Stimulated activated CD8-positive, alpha-beta memory T cell treated with anti-CD3 and anti-CD28 coated beads, Interleukin-12 subunit alpha, Interleukin-12 subunit beta, amount 100 ng/mL, for 1 hour (primary cell): ENCODE results near the gene TGM3.

Experiments used
- DNase-seq: peaks from one replicate; pipeline ENCODE4 v3.0.0-alpha.2; 2020; ENCODE audit warnings: low read depth

The TGM3 gene

DNA sequence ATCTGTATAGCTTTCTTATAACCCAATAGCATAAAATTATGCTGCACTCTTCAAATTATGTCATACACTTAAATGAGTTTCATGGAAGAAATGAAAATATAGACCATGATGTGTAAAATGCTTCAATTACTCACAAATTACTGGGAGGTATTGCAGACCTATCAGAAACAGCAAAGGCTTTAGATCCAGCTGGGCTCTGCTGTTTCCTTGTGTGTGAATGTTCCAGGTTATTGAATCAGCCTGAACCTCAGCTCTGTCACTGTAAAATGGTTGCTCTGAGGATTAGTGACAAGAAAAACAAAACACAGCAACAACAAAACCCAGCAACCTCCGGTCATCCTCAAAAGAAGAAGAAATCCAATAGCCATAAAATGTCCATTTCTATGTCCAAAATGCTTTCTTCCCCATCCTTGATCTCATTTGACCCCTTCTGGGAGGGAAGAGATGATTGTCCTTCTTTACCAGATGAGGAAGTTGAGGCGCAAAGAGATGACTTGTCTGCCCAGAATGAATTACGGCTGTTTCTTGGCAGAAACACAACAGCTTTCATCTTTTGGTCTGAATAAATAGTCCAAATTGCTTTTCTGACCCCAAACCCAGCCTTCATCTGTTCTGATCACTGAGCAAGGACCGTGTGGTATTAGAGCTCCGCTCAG is 42.7 kb downstream of the TGM3 start:
- DNase-seq = no peak

- DNase-seq = no peak
Measured at GRCh38 chr20:2340136-2340535, 44.3 kb downstream of the TGM3 start.

- DNase-seq = no peak
Measured at GRCh38 chr20:2340823-2341222, 45.0 kb downstream of the TGM3 start.

- no peak for DNase-seq
Measured at GRCh38 chr20:2341336-2341735, 45.5 kb downstream of the TGM3 start.

DNA sequence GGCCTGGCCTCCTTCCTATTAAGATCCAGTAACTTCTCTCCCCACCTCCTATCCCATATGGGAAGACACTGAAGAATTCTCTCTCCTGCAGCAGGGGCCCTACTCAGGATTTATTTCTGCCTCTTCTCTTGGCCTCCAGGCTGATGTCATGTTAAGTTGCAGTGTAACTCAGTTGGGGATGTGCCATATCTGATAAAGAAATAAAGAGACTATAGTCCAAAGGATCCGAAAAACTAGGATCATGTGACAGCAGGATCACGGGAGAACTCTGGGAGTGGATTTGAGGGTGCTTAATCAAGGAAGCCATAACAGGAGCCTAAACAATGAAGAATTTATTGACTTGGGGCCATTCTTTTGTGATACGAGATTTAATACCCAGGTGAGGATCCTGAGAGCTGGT is 46.4 kb downstream of the TGM3 start:
- DNase-seq = no peak

GRCh38 chr20:2346188-2346587 is 50.4 kb downstream of the TGM3 start:
- no peak for DNase-seq

- DNase-seq = no peak
Measured at GRCh38 chr20:2348336-2348735, 52.5 kb downstream of the TGM3 start.

DNA sequence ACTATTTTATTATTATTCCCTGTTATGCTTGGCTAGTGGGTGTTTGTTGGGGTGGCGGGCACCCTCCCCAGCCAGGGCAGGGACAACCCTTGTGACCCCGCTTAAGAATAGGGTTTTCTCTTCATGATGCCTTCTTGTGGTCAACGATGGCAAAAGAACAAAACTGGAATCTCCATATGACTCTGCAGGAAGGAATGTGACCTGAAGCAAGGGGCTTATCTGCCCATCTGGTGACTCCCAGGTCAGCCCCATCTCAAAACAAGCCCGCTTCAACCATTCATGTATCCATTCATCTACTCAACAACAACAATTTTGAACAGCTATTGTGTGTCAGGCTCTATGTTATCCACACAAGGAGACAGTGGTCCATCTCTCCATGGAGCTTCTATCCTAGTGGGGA is 54.0 kb downstream of the TGM3 start:
- no peak for DNase-seq

DNA sequence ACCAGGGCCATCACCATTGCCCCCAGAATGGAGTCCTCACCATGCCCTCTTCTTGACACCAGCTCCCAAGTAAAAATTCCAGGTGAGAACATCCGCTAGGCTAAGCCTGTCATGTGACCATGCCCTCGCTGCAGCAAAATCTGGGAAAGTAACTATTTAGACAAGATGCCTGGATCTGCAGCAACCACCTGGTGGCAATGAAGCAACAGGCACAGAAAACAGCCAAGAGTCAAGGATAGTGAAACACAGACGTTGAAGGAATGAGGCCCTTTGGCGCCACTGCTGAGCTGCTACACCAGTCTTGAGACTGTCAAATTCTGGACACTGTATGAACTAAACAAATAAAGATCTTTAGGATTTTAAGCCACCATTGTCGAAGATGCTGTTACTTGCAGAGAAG is 54.8 kb downstream of the TGM3 start:
- DNase-seq = no peak

- no peak for DNase-seq
Measured at GRCh38 chr20:2353231-2353630, 57.4 kb downstream of the TGM3 start.

GRCh38 chr20:2357114-2357513 is 61.3 kb downstream of the TGM3 start:
- DNase-seq = no peak

GRCh38 chr20:2358006-2358405 is 62.2 kb downstream of the TGM3 start:
- DNase-seq = no peak

DNA sequence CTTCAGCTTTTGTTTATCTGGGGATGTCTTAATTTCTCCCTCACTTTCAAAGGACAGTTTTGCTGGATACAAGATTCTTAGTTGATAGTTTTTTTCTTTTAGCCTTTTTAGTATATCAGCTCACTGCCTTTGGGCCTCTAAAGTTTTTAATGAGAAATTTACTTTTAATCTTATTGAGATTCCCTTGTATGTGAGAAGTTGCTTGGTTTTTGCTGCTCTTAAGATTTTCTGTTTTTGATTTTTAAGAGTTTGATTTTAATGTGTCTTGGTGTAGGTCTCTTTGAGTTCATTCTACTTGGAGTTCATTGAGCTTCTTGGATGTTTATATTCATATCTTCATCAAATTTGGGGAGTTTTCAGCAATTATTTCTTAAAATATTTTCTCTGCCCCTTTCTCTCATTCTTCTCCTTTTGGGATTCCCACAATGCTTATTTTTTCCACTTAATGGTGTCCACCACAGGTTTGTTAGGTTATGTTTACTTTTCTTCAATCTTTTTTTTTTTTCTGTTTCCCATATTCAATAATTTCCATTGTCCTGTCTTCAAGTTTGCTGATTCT is 65.3 kb downstream of the TGM3 start:
- no peak for DNase-seq

- DNase-seq = no peak
Measured at GRCh38 chr20:2363187-2363586, 67.4 kb downstream of the TGM3 start.

GRCh38 chr20:2363587-2363986 is 67.8 kb downstream of the TGM3 start:
- no peak for DNase-seq

GRCh38 chr20:2364044-2364443 is 68.2 kb downstream of the TGM3 start:
- no peak for DNase-seq

DNA sequence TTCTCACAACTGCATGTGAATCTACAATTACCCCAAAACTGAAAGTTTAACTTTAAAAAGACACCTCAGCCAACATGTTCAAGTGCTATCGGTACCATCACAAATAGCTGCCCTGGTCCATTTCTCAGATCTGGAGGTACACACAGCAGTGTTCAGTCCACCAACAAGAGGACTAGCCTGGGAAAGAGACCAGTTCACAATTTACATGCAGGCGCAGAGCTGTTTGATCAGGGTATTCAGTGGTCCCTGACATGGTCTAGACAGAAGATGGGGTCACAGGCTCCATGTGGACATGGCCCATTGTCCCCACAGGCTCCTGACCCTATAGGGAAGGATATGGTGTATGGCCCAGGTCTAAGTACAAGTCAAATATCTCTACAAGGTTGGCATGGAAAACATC is 69.3 kb downstream of the TGM3 start:
- no peak for DNase-seq

DNA sequence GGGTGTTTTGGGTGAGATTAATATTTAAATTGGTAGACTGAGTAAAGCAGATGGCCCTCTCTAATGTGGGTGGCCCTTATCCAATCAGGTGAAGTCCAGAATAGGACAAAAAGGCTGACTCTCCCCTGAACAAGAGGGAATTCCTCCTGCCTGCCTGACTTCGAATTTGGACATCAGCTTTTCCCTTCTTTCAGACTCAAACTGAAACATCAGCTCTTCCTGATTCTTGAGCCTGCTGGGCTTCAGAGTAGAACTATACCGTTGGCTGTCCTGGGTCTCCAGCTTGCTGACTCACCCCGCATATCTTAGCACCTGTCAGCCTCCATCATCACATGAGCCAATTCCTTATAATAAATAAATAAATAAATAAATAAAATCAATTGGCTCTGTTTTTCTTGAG is 69.9 kb downstream of the TGM3 start:
- DNase-seq = no peak

- no peak for DNase-seq
Measured at GRCh38 chr20:2368621-2369020, 72.8 kb downstream of the TGM3 start.

DNA sequence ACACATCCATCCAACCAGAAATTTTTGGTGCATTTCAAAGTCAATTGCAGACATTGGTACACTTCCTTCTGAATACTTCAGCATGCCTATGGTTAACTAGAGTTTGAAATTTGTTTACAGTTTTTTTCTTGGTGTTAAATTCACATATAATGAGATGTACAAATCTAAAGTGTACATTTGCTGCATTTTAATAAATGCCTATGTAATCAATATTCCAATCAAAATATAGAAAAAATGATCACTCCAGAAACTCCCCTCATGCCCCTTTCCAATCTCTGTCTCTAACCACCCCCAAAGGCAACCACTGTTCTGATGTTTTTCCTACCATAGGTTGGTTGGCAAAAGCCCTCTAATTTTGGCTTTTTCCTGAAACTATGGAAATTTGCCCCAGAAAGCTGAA is 77.3 kb downstream of the TGM3 start:
- no peak for DNase-seq

GRCh38 chr20:2374346-2375125 is 78.7 kb downstream of the TGM3 start:
- no peak for DNase-seq

DNA sequence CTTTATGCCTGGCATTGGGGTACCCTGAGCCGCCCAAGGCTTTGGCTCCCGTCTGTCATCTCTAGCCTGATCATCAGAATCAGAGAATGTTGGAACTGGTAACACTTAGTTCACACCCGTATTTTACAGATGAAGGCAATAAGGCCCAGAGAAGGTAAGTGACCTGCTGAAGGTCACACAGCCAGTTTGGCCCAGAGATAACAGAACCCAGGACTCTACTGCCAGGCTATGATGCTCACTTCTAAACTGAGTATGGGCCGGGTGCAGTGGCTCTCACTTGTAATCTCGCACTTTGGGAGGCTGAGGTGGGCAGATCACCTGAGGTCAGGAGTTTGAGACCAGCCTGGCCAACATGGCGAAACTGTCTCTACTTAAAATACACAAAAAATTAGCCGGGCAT is 83.1 kb downstream of the TGM3 start:
- no peak for DNase-seq

GRCh38 chr20:2379511-2380229 is 83.9 kb downstream of the TGM3 start:
- DNase-seq = no peak
